ENCODE data around the gene FUT8.

The FUT8 gene

DNA sequence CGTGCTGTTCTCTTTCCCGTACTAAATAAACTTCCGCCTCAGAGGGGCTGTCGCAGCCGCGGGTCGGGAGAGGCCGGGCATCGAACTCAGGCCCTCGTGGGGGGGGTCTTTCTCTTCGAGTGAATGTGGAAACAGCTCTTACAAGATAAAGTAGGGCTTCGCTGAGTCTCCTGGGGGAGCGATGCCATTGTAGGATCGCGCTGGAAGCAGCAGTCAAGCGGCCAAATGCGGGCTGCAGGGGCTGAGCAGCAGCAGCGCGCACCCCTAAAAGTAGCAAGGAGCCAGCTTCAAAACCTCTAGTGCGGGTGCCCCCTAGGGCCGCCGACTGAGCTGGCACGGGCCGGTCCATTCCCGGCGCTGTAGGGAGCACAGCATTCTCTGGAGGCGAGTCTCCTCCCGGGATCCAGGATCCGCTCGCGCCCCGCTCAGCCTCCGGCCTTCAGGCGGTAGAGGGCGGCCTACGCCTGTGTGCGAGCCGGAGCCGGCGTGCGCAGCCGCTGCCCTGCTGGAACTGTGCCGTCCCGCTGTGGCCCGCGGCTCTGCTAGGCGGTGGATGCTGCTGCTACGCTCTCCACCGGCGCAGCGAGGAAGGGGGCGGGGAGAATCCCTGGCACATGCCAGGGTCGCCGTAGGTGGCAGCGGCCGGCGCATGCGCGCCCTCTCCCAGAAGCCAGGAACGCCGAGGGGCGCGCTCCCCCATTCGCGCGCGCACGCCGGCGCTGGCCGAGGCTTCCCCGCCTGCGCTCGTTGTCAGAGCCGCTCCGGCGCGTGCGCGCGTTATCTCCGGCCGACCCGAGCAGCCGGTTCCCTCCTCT is at the start of gene FUT8:
TSS of gene FUT8 (plus strand) at position 699 of the 815 bp plus-strand sequence. CDS start 148,834 bp downstream, outside the sequence.
- peak; percentile 92 to 93 (median 92) for DNase-seq (ENCODE audit: low read depth in 3 of 3, low spot score in 1 of 3)

DNA sequence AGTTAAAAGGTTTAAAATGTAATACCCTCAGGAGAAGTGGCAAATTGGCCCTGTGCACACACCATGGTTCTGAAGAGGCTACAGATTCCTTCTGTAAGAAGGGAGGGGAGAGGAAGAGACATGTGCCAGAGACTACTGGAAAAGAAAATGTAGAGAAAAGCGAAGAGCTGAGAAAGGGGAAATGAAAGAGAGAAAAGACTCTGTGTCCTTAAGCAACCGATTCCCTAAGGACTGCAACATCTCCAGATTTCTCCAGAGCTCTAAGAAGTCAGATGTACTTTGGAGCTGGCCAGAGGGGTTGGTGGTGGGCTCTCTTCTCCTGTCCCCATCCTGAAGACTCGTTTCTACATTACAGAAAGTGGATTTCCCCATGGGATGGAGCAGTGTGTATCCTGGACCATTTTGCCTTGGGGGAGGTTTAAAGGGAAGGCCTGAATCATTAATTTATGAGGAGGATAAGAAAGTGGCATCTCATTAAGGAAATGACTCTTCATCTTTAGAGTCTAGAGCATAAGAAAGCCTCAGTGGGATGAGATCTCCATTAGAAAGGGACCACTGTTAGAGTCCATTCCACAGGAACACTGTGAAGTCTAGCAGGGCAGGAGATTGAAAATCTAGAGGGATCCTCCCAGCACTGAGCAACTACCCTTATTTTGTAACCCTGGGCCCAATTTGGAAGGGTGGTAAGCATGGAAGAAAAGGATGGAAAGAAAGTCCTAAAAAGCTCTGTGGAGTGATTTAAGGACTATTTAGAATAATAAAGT is 45.5 kb upstream of the FUT8 start:
- no peak for DNase-seq (ENCODE audit: low read depth in 3 of 3, low spot score in 1 of 3)

- no peak for DNase-seq (ENCODE audit: low read depth in 3 of 3, low spot score in 1 of 3)
These were observed 43.0 kb upstream of the FUT8 start for GRCh38 chr14:65369560-65369959.

DNA sequence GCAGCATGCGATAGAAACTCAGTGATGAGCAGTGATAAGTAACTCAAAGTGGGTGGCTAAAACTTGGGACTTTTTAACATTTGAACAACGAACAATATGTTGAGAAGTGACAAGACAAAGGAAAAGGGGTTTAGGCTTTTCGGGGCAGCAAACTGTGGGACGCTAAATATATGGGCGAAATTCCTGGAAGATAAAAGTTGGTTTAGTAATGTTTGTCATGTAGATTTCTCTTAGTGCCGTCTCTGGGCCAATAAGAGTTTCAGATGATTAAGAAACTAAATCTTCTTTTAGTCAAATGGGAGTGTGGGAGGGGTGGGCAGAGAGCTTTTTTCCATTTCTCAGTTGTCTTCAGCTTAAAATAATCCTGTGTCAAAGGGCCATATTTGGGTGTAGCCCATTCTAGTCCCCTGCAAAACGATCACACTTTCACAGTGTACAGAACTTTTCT is 41.7 kb upstream of the FUT8 start:
- no peak for DNase-seq (ENCODE audit: low read depth in 3 of 3, low spot score in 1 of 3)

DNA sequence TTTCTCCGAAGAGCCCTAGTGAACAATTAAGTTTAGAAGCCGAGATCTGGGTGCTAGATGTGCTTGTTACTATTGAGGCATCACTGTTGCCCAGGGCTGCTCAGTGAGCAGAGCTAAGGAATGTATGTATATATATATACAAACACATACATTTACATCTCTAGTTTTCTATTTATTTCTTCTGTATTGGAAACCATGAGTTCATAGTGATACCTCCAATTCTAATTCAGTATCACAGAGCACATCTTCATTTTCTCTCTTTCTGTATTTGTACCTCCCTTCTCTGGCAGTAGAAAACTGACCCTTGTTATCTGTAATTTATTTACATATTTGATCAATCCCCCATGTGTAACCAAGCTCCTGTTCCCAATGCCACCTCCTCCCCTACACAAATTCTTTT is 40.7 kb upstream of the FUT8 start:
- DNase-seq (ENCODE audit: low read depth in 3 of 3, low spot score in 1 of 3): no peak

- no peak for DNase-seq (ENCODE audit: low read depth in 3 of 3, low spot score in 1 of 3)
These were observed 39.4 kb upstream of the FUT8 start for GRCh38 chr14:65373016-65373670.

DNA sequence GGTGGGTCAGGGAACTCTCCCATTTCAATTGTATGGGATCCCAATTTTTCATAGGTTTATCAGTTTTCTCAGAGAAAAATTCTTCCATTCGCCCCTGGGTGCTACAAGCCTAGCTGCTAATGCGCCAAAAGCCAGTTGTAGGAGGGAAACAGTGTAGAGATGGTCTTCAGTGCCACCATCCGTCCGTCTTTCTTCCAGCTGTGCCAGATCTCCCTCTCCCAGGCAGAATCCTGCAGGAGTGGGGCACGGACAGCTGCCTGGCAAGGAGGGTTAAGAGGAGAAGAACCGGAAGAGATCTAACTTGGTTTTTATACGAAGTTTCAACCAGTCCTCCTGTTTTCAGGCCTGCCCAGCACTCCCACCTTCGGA is 38.9 kb upstream of the FUT8 start:
- no peak for DNase-seq (ENCODE audit: low read depth in 3 of 3, low spot score in 1 of 3)

DNA sequence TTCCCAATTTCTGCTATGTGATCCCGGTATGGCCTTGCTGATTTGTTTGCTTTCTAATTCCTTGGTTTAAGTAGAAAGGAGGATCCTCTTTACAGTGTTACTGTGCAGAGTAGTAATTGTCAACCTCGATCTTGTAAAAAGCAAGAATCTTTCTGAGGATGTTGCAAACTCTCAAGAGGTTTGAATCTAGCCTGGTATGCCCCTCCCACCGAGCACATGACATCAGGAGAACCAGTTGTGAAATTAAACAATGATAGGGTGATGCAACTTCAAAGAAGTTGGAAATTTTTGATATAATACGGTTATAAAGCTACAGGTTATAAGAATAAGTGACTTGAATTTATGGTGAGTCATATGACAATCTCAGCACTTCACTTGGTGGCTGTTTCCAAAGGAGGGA is 35.0 kb upstream of the FUT8 start:
- DNase-seq (ENCODE audit: low read depth in 3 of 3, low spot score in 1 of 3): no peak

DNA sequence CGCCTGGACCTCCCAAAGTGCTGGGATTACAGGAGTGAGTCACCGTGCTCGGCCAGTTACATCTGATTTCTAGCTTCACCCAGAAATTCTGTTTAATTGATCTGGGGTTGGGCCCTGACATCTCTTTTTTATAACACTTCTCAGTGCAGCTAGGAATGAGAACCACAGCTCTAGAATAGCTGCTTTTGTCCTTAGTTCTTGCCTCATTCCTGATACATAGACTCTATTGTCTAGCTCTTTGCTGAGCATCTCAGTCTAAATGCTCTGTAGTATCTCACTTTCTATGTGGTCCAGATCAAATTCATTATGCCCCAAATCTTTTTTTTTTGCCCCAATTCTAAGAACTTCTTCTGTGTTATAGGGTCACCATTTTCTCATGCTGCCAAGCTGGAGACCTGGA is 29.9 kb upstream of the FUT8 start:
- no peak for DNase-seq (ENCODE audit: low read depth in 3 of 3, low spot score in 1 of 3)

- no peak for DNase-seq (ENCODE audit: low read depth in 3 of 3, low spot score in 1 of 3)
These were observed 25.4 kb upstream of the FUT8 start for GRCh38 chr14:65387171-65387570.

DNA sequence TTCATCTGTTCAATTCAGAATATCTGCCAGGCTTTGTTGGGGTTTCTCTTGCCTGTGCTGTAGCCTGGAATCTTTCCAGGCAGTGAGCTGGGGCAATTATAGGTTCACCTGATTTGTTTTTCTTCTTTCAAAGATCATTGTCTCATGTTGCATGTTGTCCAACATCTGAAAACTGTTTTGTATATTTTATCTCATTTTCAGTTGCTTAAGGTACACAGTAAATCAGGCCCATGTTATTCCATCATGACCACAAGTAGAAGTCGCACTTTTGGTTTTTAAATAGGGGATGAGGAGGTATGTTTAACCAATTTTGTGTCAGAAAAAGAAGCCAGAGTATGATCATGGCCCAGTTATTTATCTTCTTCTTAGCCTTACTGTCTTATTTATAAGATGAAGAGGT is 24.9 kb upstream of the FUT8 start:
- DNase-seq (ENCODE audit: low read depth in 3 of 3, low spot score in 1 of 3): no peak

- no peak for DNase-seq (ENCODE audit: low read depth in 3 of 3, low spot score in 1 of 3)
These were observed 20.2 kb upstream of the FUT8 start for GRCh38 chr14:65392296-65392695.

- DNase-seq (ENCODE audit: low read depth in 3 of 3, low spot score in 1 of 3): no peak
These were observed 16.2 kb upstream of the FUT8 start for GRCh38 chr14:65396082-65396910.

GRCh38 chr14:65403231-65403630 is 9.3 kb upstream of the FUT8 start:
- no peak for DNase-seq (ENCODE audit: low read depth in 3 of 3, low spot score in 1 of 3)

DNA sequence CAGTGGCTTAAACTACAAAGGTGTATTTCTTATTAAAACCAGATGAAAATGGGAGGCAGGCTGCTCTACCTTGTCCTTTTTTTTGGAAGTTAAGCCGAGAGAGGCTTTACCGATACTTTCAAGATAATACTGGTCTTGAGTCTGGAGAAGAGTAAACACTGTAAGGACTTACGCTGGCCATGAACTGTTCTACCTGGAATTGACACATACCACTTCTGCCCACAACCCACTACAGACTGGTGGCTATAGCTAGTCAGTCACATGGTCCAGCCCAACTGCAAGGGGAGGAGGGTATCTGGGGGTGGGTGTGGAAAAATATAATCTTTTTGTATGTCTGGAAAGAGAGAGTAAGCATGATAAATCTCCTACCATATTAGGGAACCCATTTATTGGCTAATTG is 4.4 kb upstream of the FUT8 start:
- no peak for DNase-seq (ENCODE audit: low read depth in 3 of 3, low spot score in 1 of 3)

GRCh38 chr14:65410640-65411039 is 1.9 kb upstream of the FUT8 start:
- DNase-seq (ENCODE audit: low read depth in 3 of 3, low spot score in 1 of 3): no peak

- DNase-seq (ENCODE audit: low read depth in 3 of 3, low spot score in 1 of 3): peak; percentile 46 to 67 (median 54)
These were observed 886 bp upstream of the FUT8 start for GRCh38 chr14:65411656-65412031.

GRCh38 chr14:65412856-65413738 is 567 bp downstream of the FUT8 start:
- DNase-seq (ENCODE audit: low read depth in 3 of 3, low spot score in 1 of 3): peak; percentile 4 to 37 (median 22)

- DNase-seq (ENCODE audit: low read depth in 3 of 3, low spot score in 1 of 3): no peak
These were observed 1.2 kb downstream of the FUT8 start for GRCh38 chr14:65413739-65414045.

DNA sequence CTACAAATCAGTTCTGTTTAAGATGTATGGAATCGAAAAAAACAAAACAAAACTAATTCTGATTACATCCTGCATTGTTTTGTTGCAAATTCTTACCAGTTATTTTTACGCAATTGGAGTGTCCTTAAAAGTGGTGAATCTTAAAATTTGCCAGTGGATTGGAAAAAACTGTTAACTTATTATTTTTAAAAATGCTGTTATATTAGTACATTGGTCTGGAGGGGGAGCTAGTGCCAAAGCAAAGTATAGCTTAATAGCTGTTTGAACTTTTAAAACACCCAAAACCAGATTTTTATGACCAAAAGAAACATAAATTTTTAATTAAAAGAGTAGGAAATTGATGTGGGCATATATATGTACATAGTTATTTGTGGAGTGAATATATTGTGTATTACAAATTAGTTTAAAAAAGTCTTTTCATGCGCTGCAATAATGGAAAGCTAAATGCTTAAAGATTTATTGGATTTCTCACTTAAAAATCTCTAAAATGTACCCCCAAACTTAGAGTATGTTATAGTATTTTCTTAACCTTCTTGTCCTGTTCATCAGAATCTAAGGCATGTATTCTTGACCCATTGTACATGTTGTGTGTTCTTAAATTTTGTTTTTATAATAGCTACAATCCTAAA is 2.5 kb downstream of the FUT8 start:
- no peak for DNase-seq (ENCODE audit: low read depth in 3 of 3, low spot score in 1 of 3)

Measured in stimulated activated CD4-positive, alpha-beta T cell treated with anti-CD3 and anti-CD28 coated beads, TNF-alpha, amount 100 ng/mL, for 1 hour (primary cell).